HepG2 (cell line): ENCODE results near the gene KDM4F. TPM values are rescaled to one million over a fixed set of nuclear protein-coding genes. Genes with fewer than 3 reads are reported as not detected.

ENCODE experiments used
- ARNT ChIP-seq: fragments of 450-650 bp; IDR thresholded peaks from 2 replicates; pipeline ENCODE4 v1.6.1; 2017
- CHCHD3 ChIP-seq: sonication (generic); formaldehyde crosslinking; IDR thresholded peaks from 2 replicates; pipeline ENCODE4 v1.8.0; 2022; ENCODE audit warnings: mild to moderate bottlenecking, missing genetic modification reagents, moderate library complexity
- GMEB1 ChIP-seq: sonication (generic); formaldehyde crosslinking; IDR thresholded peaks from 2 replicates; pipeline ENCODE4 v1.5.1; 2020; ENCODE audit warnings: missing genetic modification reagents, mild to moderate bottlenecking, borderline replicate concordance
- PAXIP1 ChIP-seq: sonication (generic); formaldehyde crosslinking; conservative IDR thresholded peaks from 2 replicates; pipeline ENCODE4 v1.4.0; 2020; ENCODE audit warnings: mild to moderate bottlenecking, missing genetic modification reagents, moderate library complexity
- SKIL ChIP-seq: sonication (generic); formaldehyde crosslinking; IDR thresholded peaks from 2 replicates; pipeline ENCODE4 v1.8.0; 2022; ENCODE audit warnings: missing genetic modification reagents, mild to moderate bottlenecking, moderate library complexity, borderline replicate concordance
- SMARCE1 ChIP-seq: fragments of 450-650 bp; IDR thresholded peaks from 2 replicates; pipeline ENCODE4 v1.6.1; 2017; ENCODE audit warnings: borderline replicate concordance
- SPEN ChIP-seq: sonication (generic); formaldehyde crosslinking; IDR thresholded peaks from 2 replicates; pipeline ENCODE4 v1.5.1; 2020; ENCODE audit warnings: low read depth, mild to moderate bottlenecking, missing genetic modification reagents
- ZBTB3 ChIP-seq: sonication (generic); formaldehyde crosslinking; IDR thresholded peaks from 2 replicates; pipeline ENCODE4 v1.4.0; 2020; ENCODE audit warnings: low read depth, mild to moderate bottlenecking, moderate library complexity, missing genetic modification reagents, borderline replicate concordance
- ZNF501 ChIP-seq: sonication (generic); formaldehyde crosslinking; IDR thresholded peaks from 2 replicates; pipeline ENCODE4 v1.5.1; 2020; ENCODE audit warnings: mild to moderate bottlenecking, moderate library complexity, missing genetic modification reagents
- ZNF687 ChIP-seq: sonication (generic); formaldehyde crosslinking; IDR thresholded peaks from 2 replicates; pipeline ENCODE4 v1.5.1; 2020; ENCODE audit warnings: mild to moderate bottlenecking, missing genetic modification reagents, moderate library complexity
- polyA plus RNA-seq, 8 experiments: library from polyadenylated mRNA; depleted of rRNA in 3 of 8; stranded (reverse) in 7 of 8; unstranded in 1 of 8; fragments of >200 nt; fragmentation: Illumina TruSeq in 4 of 8; extraction: Trizol in 4 of 8; gene quantifications; 2 replicates each; pipeline versions ENCODE4 v1.2.1 to v1.2.3, GENCODE V29; 2011 to 2016; ENCODE audit warnings: low read depth in 4 of 8, missing spikeins in 1 of 8, mixed read lengths in 1 of 8; ENCODE audit not compliant: insufficient read depth in 1 of 8
- total RNA-seq, 5 experiments: library from RNA; depleted of rRNA; stranded (reverse); fragments of >200 nt; fragmentation: Illumina TruSeq; extraction: Trizol; gene quantifications; 2 replicates each; pipeline ENCODE4 v1.2.3, GENCODE V29; 2016; ENCODE audit warnings: low read depth in 1 of 5

Gene KDM4F
- total and polyA plus RNA-seq, 2 of the 13 experiments (the other 11 are each of a cell fraction or from before 2014, with no cell fraction given): not detected

- TF ChIP-seq GMEB1 (CRISPR knock-in tag) (no peak), SMARCE1 (no peak), CHCHD3 (CRISPR knock-in tag) (no peak), ZNF501 (CRISPR knock-in tag) (no peak), PAXIP1 (peak; percentile 51; the same call in 1 of the 2 replicates), ARNT (no peak), SKIL (no peak), ZNF687 (CRISPR knock-in tag) (peak; percentile 33; the same call in 1 of the 2 replicates), SPEN (CRISPR knock-in tag) (0 out of 2 replicates have a peak, but pooled peaks have one; percentile 25), ZBTB3 (no peak)
Measured at GRCh38 chr11:95050595-95051202, 1.5 kb downstream of the KDM4F start (continued).
